Fibroblast of lung (primary cell): ENCODE data around the gene TRIM72. TPM values are rescaled to one million over a fixed set of nuclear protein-coding genes. Genes with fewer than 3 reads are reported as not detected.

Experiments
- DNase-seq, 2 donors: peaks; one replicate each; pipeline versions ENCODE4 v3.0.0 to v3.0.0-alpha.2; 2010; ENCODE audit warnings: low read depth in 2 of 2
- H2AFZ ChIP-seq: 2 replicates; pipeline ENCODE4 v1.5.1; 2012; ENCODE audit warnings: low read length, control low read depth, inconsistent platforms
- H3K27ac ChIP-seq: 2 replicates; pipeline ENCODE4 v1.5.1; 2011; ENCODE audit warnings: low read length, control low read depth; ENCODE audit not compliant: insufficient read depth
- H3K27me3 ChIP-seq: 2 replicates; pipeline ENCODE4 v1.5.1; 2011; ENCODE audit warnings: mild to moderate bottlenecking, low read length; ENCODE audit not compliant: control insufficient read depth, insufficient read depth
- H3K36me3 ChIP-seq: 2 replicates; pipeline ENCODE4 v1.5.1; 2011; ENCODE audit warnings: low read length; ENCODE audit not compliant: control insufficient read depth, insufficient read depth
- H3K4me1 ChIP-seq: 2 replicates; pipeline ENCODE4 v1.5.1; 2011; ENCODE audit warnings: low read length; ENCODE audit not compliant: control insufficient read depth, insufficient read depth; ENCODE audit errors: extremely low read depth
- H3K4me2 ChIP-seq: 2 replicates; pipeline ENCODE4 v1.5.1; 2011; ENCODE audit warnings: low read length, control low read depth; ENCODE audit not compliant: insufficient read depth; ENCODE audit errors: extremely low read depth
- H3K4me3 ChIP-seq, 4 experiments: fragments of 200-600 bp in 1 of 4; sonication (generic) in 1 of 4; replicated peaks in 1 of 4; 2 replicates each; pipeline ENCODE4 v1.5.1; 2011 to 2016; ENCODE audit warnings: low read length in 4 of 4, low read depth in 3 of 4, mild to moderate bottlenecking in 3 of 4, control low read depth in 2 of 4, inconsistent platforms in 1 of 4, mixed read lengths in 1 of 4; ENCODE audit not compliant: insufficient read depth in 1 of 4; ENCODE audit errors: control extremely low read depth in 1 of 4
- H3K79me2 ChIP-seq: 2 replicates; pipeline ENCODE4 v1.5.1; 2012; ENCODE audit warnings: mild to moderate bottlenecking, low read length, inconsistent platforms; ENCODE audit not compliant: control insufficient read depth, insufficient read depth
- H3K9ac ChIP-seq: 2 replicates; pipeline ENCODE4 v1.5.1; 2011; ENCODE audit warnings: mild to moderate bottlenecking, low read length, control low read depth; ENCODE audit not compliant: insufficient read depth
- H3K9me3 ChIP-seq: 2 replicates; pipeline ENCODE4 v1.5.1; 2012; ENCODE audit warnings: low read depth, low read length; ENCODE audit not compliant: control insufficient read depth, insufficient read depth
- H4K20me1 ChIP-seq: 2 replicates; pipeline ENCODE4 v1.5.1; 2011; ENCODE audit warnings: low read length; ENCODE audit not compliant: control insufficient read depth, insufficient read depth; ENCODE audit errors: extremely low read depth
- EZH2 ChIP-seq: IDR thresholded peaks from 2 replicates; pipeline ENCODE4 v1.5.1; 2012; ENCODE audit warnings: low read length, control low read depth, mild to moderate bottlenecking; ENCODE audit errors: missing control alignments
- polyA plus RNA-seq, 2 donors: library from polyadenylated mRNA; depleted of rRNA in 1 of 2; stranded (reverse) in 1 of 2; unstranded in 1 of 2; fragments of >200 nt; gene quantifications; 2 replicates each; pipeline ENCODE4 v1.2.1, GENCODE V29; 2011 to 2012; ENCODE audit warnings: missing spikeins in 1 of 2
- total RNA-seq: library from RNA; depleted of rRNA; stranded (reverse); fragments of >200 nt; gene quantifications from 2 replicates; pipeline ENCODE4 v1.2.1, GENCODE V29; 2014
- TF ChIP-seq, protein P1 (sequence below), 2 donors: IDR thresholded peaks in 1 of 2; conservative IDR thresholded peaks in 1 of 2; 1 replicate in 1 of 2; 2 replicates in 1 of 2; pipeline ENCODE4 v1.5.1; 2011 to 2012; ENCODE audit warnings: low read length in 2 of 2, control low read depth in 1 of 2, inconsistent platforms in 1 of 2, low read depth in 1 of 2, mild to moderate bottlenecking in 1 of 2

TRIM72 gene
- total and polyA plus RNA-seq, 2 donors (not counting 1 experiment from before 2014, with no cell fraction given) = not detected

DNA sequence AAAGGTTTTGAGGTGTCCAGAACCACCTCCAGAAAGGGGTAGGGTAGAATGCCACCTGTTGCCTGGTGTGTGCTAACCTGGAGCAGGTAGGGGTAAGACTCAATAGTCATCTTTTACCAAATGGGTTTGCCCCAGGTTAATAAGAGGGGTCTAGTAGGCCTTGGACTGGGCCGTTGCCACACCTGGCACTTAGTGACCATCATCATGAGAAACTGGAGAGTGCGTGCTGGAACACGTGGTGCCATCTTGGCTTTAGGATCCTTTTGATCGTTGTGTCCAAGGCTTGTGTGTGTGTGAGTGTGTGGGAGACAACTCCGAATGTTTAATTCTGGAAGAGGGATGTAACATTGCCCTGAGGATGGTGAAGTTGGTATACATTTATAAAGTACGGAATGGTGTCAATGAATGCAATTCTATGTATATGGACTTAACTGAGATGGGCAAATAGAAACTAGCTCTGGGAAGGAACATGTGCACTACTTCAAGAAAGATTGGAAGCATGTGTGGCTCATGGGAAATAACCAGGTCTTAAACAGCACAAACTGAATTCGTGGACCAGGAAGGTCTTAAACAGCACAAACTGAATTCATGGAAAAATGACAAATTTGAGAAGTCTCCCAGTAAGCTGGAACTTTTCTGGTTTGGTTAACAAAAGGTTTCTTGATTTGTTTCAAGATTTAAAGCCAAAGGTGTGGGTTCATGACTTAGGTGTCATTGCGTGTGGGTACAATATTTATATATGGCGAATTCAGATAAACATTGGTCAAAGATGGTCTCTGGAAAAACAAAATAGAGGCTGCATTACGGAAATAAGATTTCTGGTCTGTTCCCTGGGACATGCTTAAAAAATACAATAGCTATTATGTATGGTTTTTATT is 26.8 kb upstream of the TRIM72 start:
- H3K27ac ChIP-seq = no peak overlapping the region

DNA sequence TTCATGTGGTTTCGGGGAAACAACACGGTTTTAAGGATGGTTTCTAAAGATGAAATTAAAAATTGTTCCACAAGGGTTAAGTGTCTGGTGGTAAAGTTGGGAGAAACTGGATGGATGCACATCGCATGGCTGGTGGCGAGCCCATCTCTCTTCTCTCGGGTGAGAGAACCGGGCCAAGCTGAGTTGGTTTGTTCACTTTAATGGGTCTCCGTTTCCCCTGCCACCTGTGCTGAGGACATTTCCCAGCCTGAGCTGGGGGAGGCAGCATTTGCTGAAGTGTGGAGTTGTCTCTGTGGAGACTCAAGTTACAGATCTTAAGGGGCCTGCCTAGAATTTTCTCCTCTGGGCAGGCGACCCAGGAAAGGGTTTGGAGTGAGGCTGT is 26.1 kb upstream of the TRIM72 start:
- Histone ChIP-seq H3K79me2 (peaks cover 77% of the 10 kb centered on the region), H3K4me1 (peaks cover 6% of the 10 kb centered on the region), H3K36me3 (peaks cover 57% of the 10 kb centered on the region), H3K4me3 (no peak overlapping the region), H3K9me3 (no peaks in the 10 kb centered on the region), H2AFZ (no peak overlapping the region), H3K9ac (no peak overlapping the region), H3K4me2 (no peak overlapping the region), H4K20me1 (peaks cover 5% of the 10 kb centered on the region), H3K27ac (no peak overlapping the region), H3K27me3 (no peaks in the 10 kb centered on the region)
- DNase-seq = no peak
- TF ChIP-seq, protein P1, sequence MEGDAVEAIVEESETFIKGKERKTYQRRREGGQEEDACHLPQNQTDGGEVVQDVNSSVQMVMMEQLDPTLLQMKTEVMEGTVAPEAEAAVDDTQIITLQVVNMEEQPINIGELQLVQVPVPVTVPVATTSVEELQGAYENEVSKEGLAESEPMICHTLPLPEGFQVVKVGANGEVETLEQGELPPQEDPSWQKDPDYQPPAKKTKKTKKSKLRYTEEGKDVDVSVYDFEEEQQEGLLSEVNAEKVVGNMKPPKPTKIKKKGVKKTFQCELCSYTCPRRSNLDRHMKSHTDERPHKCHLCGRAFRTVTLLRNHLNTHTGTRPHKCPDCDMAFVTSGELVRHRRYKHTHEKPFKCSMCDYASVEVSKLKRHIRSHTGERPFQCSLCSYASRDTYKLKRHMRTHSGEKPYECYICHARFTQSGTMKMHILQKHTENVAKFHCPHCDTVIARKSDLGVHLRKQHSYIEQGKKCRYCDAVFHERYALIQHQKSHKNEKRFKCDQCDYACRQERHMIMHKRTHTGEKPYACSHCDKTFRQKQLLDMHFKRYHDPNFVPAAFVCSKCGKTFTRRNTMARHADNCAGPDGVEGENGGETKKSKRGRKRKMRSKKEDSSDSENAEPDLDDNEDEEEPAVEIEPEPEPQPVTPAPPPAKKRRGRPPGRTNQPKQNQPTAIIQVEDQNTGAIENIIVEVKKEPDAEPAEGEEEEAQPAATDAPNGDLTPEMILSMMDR (conservative IDR thresholded peaks at IDR 0.05 in 1 of 2, IDR thresholded peaks at IDR 0.05 in 1 of 2; ENCODE audit: low read depth in 1 of 2, low read length in 2 of 2) = no peak
- TF ChIP-seq EZH2 = no peak

More for the DNA sequence above, 26.8 kb upstream of the TRIM72 start:
- H3K4me2 ChIP-seq = no peak overlapping the region
- peaks cover 7% of the 10 kb centered on the region for H3K4me1 ChIP-seq
- DNase-seq = no peak
- TF ChIP-seq, protein P1 (conservative IDR thresholded peaks at IDR 0.05 in 1 of 2, IDR thresholded peaks at IDR 0.05 in 1 of 2; ENCODE audit: low read depth in 1 of 2, low read length in 2 of 2) = no peak
- no peak for TF ChIP-seq EZH2
- H3K27me3 ChIP-seq = no peaks in the 10 kb centered on the region
- H3K9me3 ChIP-seq = no peaks in the 10 kb centered on the region
- H4K20me1 ChIP-seq = peaks cover 6% of the 10 kb centered on the region
- peaks cover 59% of the 10 kb centered on the region for H3K36me3 ChIP-seq
- H3K4me3 ChIP-seq = no peak overlapping the region
- H3K9ac ChIP-seq = no peak overlapping the region
- no peak overlapping the region for H2AFZ ChIP-seq
- peaks cover 83% of the 10 kb centered on the region for H3K79me2 ChIP-seq

DNA sequence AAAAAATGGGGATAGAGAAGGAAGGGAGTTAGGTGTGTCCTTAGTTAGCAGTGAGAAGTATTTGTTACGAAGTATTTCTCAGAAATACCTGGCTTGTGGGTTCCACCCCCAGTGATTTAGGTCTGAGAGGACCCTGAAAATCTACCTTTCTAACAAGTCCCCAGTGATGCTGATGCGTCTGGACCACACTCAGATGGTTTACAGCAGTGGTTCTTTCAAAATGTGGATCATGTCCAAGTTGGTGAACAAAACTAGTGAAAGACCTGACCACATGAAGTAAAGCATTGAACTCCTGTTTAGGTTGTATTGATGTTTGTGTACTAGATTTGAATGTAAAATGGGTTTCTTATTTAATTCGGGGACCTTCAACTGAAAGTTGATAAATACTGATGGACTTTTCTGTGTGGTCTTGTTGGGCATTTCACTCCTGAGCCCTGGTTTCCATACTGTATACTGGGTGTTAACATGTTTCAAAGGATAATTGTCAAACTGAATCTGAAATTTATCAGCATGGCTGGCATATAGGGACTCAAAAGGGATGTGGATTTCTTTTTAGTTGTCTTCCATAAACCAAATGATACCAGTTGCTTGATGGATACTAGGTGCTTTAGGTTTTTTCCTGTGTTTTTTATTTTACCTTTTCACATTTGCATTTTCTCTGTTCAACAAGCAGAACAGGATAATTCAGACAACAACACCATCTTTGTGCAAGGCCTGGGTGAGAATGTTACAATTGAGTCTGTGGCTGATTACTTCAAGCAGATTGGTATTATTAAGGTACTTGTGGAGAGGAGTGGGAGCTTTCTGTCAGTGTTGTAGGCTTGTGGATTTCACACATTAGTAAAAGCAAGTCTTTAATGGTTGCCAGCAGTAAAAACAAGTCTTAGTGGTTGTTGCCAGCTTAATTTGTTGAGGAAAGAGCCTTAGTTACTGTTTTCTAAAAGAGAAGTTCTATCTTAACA is 25.2 kb upstream of the TRIM72 start:
- H3K4me2 ChIP-seq = no peak overlapping the region
- H3K36me3 ChIP-seq = peaks cover 60% of the 10 kb centered on the region
- H3K4me1 ChIP-seq = peaks cover 3% of the 10 kb centered on the region
- H3K9me3 ChIP-seq = no peaks in the 10 kb centered on the region
- TF ChIP-seq, protein P1 (conservative IDR thresholded peaks at IDR 0.05 in 1 of 2, IDR thresholded peaks at IDR 0.05 in 1 of 2; ENCODE audit: low read depth in 1 of 2, low read length in 2 of 2) = no peak
- no peak for TF ChIP-seq EZH2
- H4K20me1 ChIP-seq = no peaks in the 10 kb centered on the region
- no peak overlapping the region for H3K9ac ChIP-seq
- H2AFZ ChIP-seq = no peak overlapping the region
- H3K4me3 ChIP-seq = no peak overlapping the region
- H3K79me2 ChIP-seq = peaks cover 68% of the 10 kb centered on the region
- no peak for DNase-seq
- no peaks in the 10 kb centered on the region for H3K27me3 ChIP-seq
- no peak overlapping the region for H3K27ac ChIP-seq
